Stimulated activated CD8-positive, alpha-beta memory T cell treated with anti-CD3 and anti-CD28 coated beads, Interleukin-7, amount 100 ng/mL, for 1 hour (primary cell): ENCODE results near the gene DMGDH.
A peak's percentile ranks its signal among the peaks of the same experiment; 100 is the strongest.

Source experiments
- DNase-seq, 2 donors: peaks; one replicate each; pipeline ENCODE4 v3.0.0-alpha.2; 2020; ENCODE audit warnings: low read depth in 2 of 2

Gene DMGDH

GRCh38 chr5:79069488-79070349 lies at the start of gene DMGDH, which contains the start of gene BHMT2:
TSS of gene DMGDH (minus strand) at chr5:79069674. CDS start at chr5:79069620, 54 bp downstream.
TSS of gene BHMT2 (plus strand) at chr5:79069767. CDS start at chr5:79069783, 16 bp downstream.
- DNase-seq = no peak

- no peak for DNase-seq
Measured at GRCh38 chr5:79112703-79113058, 43.2 kb upstream of the DMGDH start.

- no peak for DNase-seq
Measured at GRCh38 chr5:79111960-79112702, 42.7 kb upstream of the DMGDH start.

GRCh38 chr5:79111387-79111959 lies 42.0 kb upstream of the DMGDH start, which contains the start of gene BHMT:
TSS of gene BHMT (plus strand) at chr5:79111809. CDS start at chr5:79111886, 77 bp downstream.
- no peak for DNase-seq

GRCh38 chr5:79109527-79110492 lies 40.3 kb upstream of the DMGDH start:
- peak in 1 of 2 donors; percentile 8 for DNase-seq

- no peak for DNase-seq
Measured at GRCh38 chr5:79108792-79109191, 39.3 kb upstream of the DMGDH start.

- no peak for DNase-seq
Measured at GRCh38 chr5:79108086-79108485, 38.6 kb upstream of the DMGDH start.

- no peak for DNase-seq
Measured at GRCh38 chr5:79107020-79107796, 37.7 kb upstream of the DMGDH start.

- no peak for DNase-seq
Measured at GRCh38 chr5:79105868-79106267, 36.4 kb upstream of the DMGDH start.

- DNase-seq = no peak
Measured at GRCh38 chr5:79093762-79094161, 24.3 kb upstream of the DMGDH start.

- no peak for DNase-seq
Measured at GRCh38 chr5:79091064-79091463, 21.6 kb upstream of the DMGDH start.

- DNase-seq = no peak
Measured at GRCh38 chr5:79088507-79088906, 19.0 kb upstream of the DMGDH start.

- no peak for DNase-seq
Measured at GRCh38 chr5:79086116-79086515, 16.6 kb upstream of the DMGDH start.

GRCh38 chr5:79081779-79082178 lies 12.3 kb upstream of the DMGDH start:
- no peak for DNase-seq

GRCh38 chr5:79080804-79081203 lies 11.3 kb upstream of the DMGDH start:
- DNase-seq = no peak

GRCh38 chr5:79077680-79078365 lies 8.3 kb upstream of the DMGDH start:
- no peak for DNase-seq

- DNase-seq = no peak
Measured at GRCh38 chr5:79076819-79077218, 7.3 kb upstream of the DMGDH start.

- no peak for DNase-seq
Measured at GRCh38 chr5:79075646-79076426, 6.4 kb upstream of the DMGDH start.

GRCh38 chr5:79074641-79075040 lies 5.2 kb upstream of the DMGDH start:
- DNase-seq = no peak
